ENCODE measurements around the gene CHST6. TPM values are rescaled to one million over a fixed set of nuclear protein-coding genes. Genes with fewer than 3 reads are reported as not detected.
"Not testable (repeated sequence)": the region's sequence is repeated elsewhere in the genome, so short reads cannot be mapped to it uniquely, and the experiment has no call there.

CHST6 gene
- 5.4 TPM for total RNA-seq
- polyA plus RNA-seq (ENCODE audit: insufficient read depth in 1 of 8, insufficient read length in 8 of 8, low replicate concordance in 1 of 8) = 1 to 10 TPM; 1.6 to 6.9 (median 2.7) TPM
- long read RNA-seq, donor 1 = 0 reads
- long read RNA-seq, donor 2, full-length matches to known transcripts = 1 of 1 reads
- long read RNA-seq, donor 2, partial matches to known transcripts = 0 of 1 reads
- long read RNA-seq, donor 2, other reads (novel, unspliced or antisense) = 0 of 1 reads
- long read RNA-seq, donor 3 = 0 reads
- long read RNA-seq, donor 4 = 0 reads
- long read RNA-seq, donor 5, full-length matches to known transcripts = 3 of 3 reads
- long read RNA-seq, donor 5, partial matches to known transcripts = 0 of 3 reads
- long read RNA-seq, donor 5, other reads (novel, unspliced or antisense) = 0 of 3 reads
- long read RNA-seq, donor 6 = 0 reads
- long read RNA-seq, donor 7 = 0 reads
- long read RNA-seq, donor 8 = 0 reads
- long read RNA-seq, donor 9 = 0 reads
- long read RNA-seq, donor 10 = 0 reads
- long read RNA-seq, donor 11, partial matches to known transcripts = 0 of 1 reads
- long read RNA-seq, donor 11, other reads (novel, unspliced or antisense) = 0 of 1 reads

DNA sequence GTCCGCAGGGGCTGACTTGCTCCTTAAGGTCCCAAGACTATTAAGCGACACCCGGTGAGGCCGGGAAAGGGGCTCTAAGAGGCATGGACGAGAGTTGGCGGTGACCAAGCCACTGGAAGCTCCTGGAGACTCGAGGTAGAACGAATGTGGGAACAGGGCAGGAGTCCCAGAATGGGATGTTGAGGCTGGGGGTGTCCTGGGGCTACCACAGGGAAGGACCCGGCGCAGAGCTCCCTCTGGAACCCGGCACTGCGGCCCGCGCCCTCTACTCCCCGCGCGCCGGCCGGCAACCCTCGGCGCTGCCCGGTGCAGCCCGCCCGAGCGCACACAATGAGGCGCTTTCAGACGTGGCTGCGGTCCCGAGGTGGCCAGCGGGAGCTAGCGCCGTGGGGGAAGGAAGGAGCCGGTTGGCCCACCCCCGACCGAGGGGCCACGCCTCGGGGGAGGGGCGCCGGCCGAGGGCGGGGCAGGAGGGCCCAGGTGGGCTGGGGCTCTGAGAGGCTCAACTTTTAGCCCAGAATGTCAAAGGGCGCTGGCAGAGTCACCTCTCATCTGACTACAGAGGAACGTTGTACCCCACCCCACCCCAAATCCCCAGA is at the start of gene CHST6:
TSS of gene CHST6 (minus strand) at position 366 of the 599 bp plus-strand sequence. CDS start 15,613 bp downstream, outside the sequence.
- DNase-seq = peak; percentile 75
- Histone ChIP-seq H3K36me3 (ENCODE audit: control insufficient read depth, insufficient read depth, low read length) (no peaks in the 10 kb centered on the region), H3K27ac (ENCODE audit: low read length) (no peak within 1 kb of the TSS), H3K27me3 (ENCODE audit: control insufficient read depth, insufficient read depth, low read length) (peaks cover 9% of the 10 kb centered on the region), H3K9me3 (replicated peaks; ENCODE audit: control insufficient read depth, low read depth, low read length) (no peaks in the 10 kb centered on the region), H3K4me1 (ENCODE audit: control insufficient read depth, insufficient read depth, low read length) (peaks cover 13% of the 10 kb centered on the region), H3K4me3 (ENCODE audit: low read length) (peak within 1 kb of the TSS; percentile 48)
- 1% methylated on average over 38 of the region's 43 CpGs for WGBS (ENCODE audit: insufficient coverage)

GRCh38 chr16:75542462-75542861 is 47.2 kb upstream of the CHST6 start:
- H3K4me1 ChIP-seq (ENCODE audit: control insufficient read depth, insufficient read depth, low read length); H3K27ac ChIP-seq (ENCODE audit: low read length); H3K9me3 ChIP-seq (replicated peaks; ENCODE audit: control insufficient read depth, low read depth, low read length); DNase-seq; H3K27me3 ChIP-seq (ENCODE audit: control insufficient read depth, insufficient read depth, low read length); H3K36me3 ChIP-seq (ENCODE audit: control insufficient read depth, insufficient read depth, low read length); H3K4me3 ChIP-seq (ENCODE audit: low read length): not testable (repeated sequence)
- WGBS (ENCODE audit: insufficient coverage) = 100% methylated on average over 2 of the region's 8 CpGs

- Histone ChIP-seq H3K4me1 (ENCODE audit: control insufficient read depth, insufficient read depth, low read length) (peaks cover 4% of the 10 kb centered on the region), H3K27ac (ENCODE audit: low read length) (no peak overlapping the region), H3K36me3 (ENCODE audit: control insufficient read depth, insufficient read depth, low read length) (peaks cover 3% of the 10 kb centered on the region), H3K4me3 (ENCODE audit: low read length) (no peak overlapping the region), H3K27me3 (ENCODE audit: control insufficient read depth, insufficient read depth, low read length) (no peaks in the 10 kb centered on the region), H3K9me3 (replicated peaks; ENCODE audit: control insufficient read depth, low read depth, low read length) (no peaks in the 10 kb centered on the region)
- WGBS (ENCODE audit: insufficient coverage) = 100% methylated on average over 3 of the region's 5 CpGs
- no peak for DNase-seq
These were observed 46.0 kb upstream of the CHST6 start for GRCh38 chr16:75541236-75541635.

- H3K27me3 ChIP-seq (ENCODE audit: control insufficient read depth, insufficient read depth, low read length); DNase-seq; H3K4me3 ChIP-seq (ENCODE audit: low read length); H3K4me1 ChIP-seq (ENCODE audit: control insufficient read depth, insufficient read depth, low read length); H3K36me3 ChIP-seq (ENCODE audit: control insufficient read depth, insufficient read depth, low read length); H3K9me3 ChIP-seq (replicated peaks; ENCODE audit: control insufficient read depth, low read depth, low read length): not testable (repeated sequence)
- peak overlapping the region; percentile 67 for H3K27ac ChIP-seq (ENCODE audit: low read length)
- 100% methylated on average over 1 of the region's 10 CpGs for WGBS (ENCODE audit: insufficient coverage)
These were observed 43.8 kb upstream of the CHST6 start for GRCh38 chr16:75538882-75539565.

DNA sequence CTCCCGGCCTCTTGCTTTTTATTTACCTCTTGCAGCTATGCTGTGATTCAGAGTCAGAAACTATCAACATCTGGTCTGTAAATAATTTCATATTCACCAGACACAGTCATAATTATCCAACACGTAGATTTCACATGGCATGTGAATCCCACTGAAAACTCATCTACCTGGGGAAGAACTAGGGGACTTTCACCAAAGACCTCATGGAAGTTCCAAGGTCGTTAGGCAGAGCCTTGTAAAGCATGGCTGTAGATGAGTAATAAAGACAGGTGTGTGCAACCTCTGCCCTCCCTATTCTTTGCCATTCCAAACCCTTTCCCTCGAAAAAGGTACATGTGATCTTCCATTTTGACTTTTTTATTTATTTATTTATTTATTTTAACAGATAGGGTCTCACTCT is 42.5 kb upstream of the CHST6 start:
- no peak for DNase-seq
- Histone ChIP-seq H3K27ac (ENCODE audit: low read length) (no peak overlapping the region), H3K4me3 (ENCODE audit: low read length) (no peak overlapping the region), H3K9me3 (replicated peaks; ENCODE audit: control insufficient read depth, low read depth, low read length) (no peaks in the 10 kb centered on the region), H3K36me3 (ENCODE audit: control insufficient read depth, insufficient read depth, low read length) (peaks cover 3% of the 10 kb centered on the region), H3K4me1 (ENCODE audit: control insufficient read depth, insufficient read depth, low read length) (peaks cover 4% of the 10 kb centered on the region), H3K27me3 (ENCODE audit: control insufficient read depth, insufficient read depth, low read length) (no peaks in the 10 kb centered on the region)
- 100% methylated on average over 1 of the region's 4 CpGs for WGBS (ENCODE audit: insufficient coverage)

- no peak within 1 kb of the TSS for H3K27ac ChIP-seq (ENCODE audit: low read length)
- no peaks in the 10 kb centered on the region for H3K9me3 ChIP-seq (replicated peaks; ENCODE audit: control insufficient read depth, low read depth, low read length)
- no peaks in the 10 kb centered on the region for H3K27me3 ChIP-seq (ENCODE audit: control insufficient read depth, insufficient read depth, low read length)
- H3K36me3 ChIP-seq (ENCODE audit: control insufficient read depth, insufficient read depth, low read length) = no peaks in the 10 kb centered on the region
- WGBS (ENCODE audit: insufficient coverage) = 78% methylated on average over 3 of the region's 7 CpGs
- H3K4me3 ChIP-seq (ENCODE audit: low read length) = no peak within 1 kb of the TSS
- peaks cover 4% of the 10 kb centered on the region for H3K4me1 ChIP-seq (ENCODE audit: control insufficient read depth, insufficient read depth, low read length)
- DNase-seq = no peak
These were observed 40.7 kb upstream of the CHST6 start, which contains the start of gene CHST5 for GRCh38 chr16:75535901-75536300. TSS of gene CHST5 (minus strand) at chr16:75536108. CDS start at chr16:75530384, 5,724 bp downstream.

- no peaks in the 10 kb centered on the region for H3K27me3 ChIP-seq (ENCODE audit: control insufficient read depth, insufficient read depth, low read length)
- 50% methylated on average over 12 of the region's 34 CpGs for WGBS (ENCODE audit: insufficient coverage)
- no peaks in the 10 kb centered on the region for H3K9me3 ChIP-seq (replicated peaks; ENCODE audit: control insufficient read depth, low read depth, low read length)
- no peak for DNase-seq
- no peak overlapping the region for H3K4me3 ChIP-seq (ENCODE audit: low read length)
- H3K4me1 ChIP-seq (ENCODE audit: control insufficient read depth, insufficient read depth, low read length) = peaks cover 4% of the 10 kb centered on the region
- no peak overlapping the region for H3K27ac ChIP-seq (ENCODE audit: low read length)
- no peaks in the 10 kb centered on the region for H3K36me3 ChIP-seq (ENCODE audit: control insufficient read depth, insufficient read depth, low read length)
These were observed 40.1 kb upstream of the CHST6 start for GRCh38 chr16:75535211-75535843.

DNA sequence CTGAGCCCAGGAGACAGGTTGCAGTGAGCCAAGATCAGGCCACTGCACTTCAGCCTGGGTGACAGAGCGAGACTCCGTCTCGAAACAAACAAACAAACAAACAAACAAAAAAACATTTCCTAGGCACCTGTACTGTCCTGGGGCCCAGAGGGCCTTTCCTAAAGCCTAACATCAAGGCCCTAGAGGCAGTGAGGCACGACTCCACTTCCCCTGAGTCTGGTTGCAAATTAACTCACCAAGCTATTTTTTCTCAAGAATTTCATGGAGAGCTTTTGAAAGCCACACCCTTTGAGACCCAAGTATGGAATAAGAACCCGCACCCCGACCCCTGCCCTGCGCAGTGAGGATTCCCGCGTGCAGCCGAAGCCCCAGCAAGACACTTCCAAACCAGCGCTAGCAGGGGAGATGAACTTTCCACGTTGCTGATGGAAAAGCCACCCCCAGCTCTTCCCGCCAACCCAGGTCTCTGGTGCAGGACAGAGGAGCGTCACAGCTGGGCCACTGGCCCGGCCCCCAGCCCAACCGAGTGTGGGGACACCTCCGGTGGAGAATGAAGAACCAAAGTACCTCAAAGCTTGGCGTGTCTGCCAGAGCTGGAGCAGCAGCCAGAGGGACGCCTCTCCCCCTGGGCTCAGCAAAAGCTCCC is 39.4 kb upstream of the CHST6 start:
- H3K4me3 ChIP-seq (ENCODE audit: low read length) = no peak overlapping the region
- DNase-seq = peak; percentile 22
- 67% methylated on average over 15 of the region's 19 CpGs for WGBS (ENCODE audit: insufficient coverage)
- no peaks in the 10 kb centered on the region for H3K9me3 ChIP-seq (replicated peaks; ENCODE audit: control insufficient read depth, low read depth, low read length)
- no peaks in the 10 kb centered on the region for H3K36me3 ChIP-seq (ENCODE audit: control insufficient read depth, insufficient read depth, low read length)
- H3K4me1 ChIP-seq (ENCODE audit: control insufficient read depth, insufficient read depth, low read length) = peaks cover 4% of the 10 kb centered on the region
- no peaks in the 10 kb centered on the region for H3K27me3 ChIP-seq (ENCODE audit: control insufficient read depth, insufficient read depth, low read length)
- no peak overlapping the region for H3K27ac ChIP-seq (ENCODE audit: low read length)

- no peak for DNase-seq
- WGBS (ENCODE audit: insufficient coverage) = 88% methylated on average over 2 of the region's 2 CpGs
- no peaks in the 10 kb centered on the region for H3K9me3 ChIP-seq (replicated peaks; ENCODE audit: control insufficient read depth, low read depth, low read length)
- H3K4me1 ChIP-seq (ENCODE audit: control insufficient read depth, insufficient read depth, low read length) = no peaks in the 10 kb centered on the region
- H3K36me3 ChIP-seq (ENCODE audit: control insufficient read depth, insufficient read depth, low read length) = no peaks in the 10 kb centered on the region
- no peak overlapping the region for H3K27ac ChIP-seq (ENCODE audit: low read length)
- H3K4me3 ChIP-seq (ENCODE audit: low read length) = no peak overlapping the region
- no peaks in the 10 kb centered on the region for H3K27me3 ChIP-seq (ENCODE audit: control insufficient read depth, insufficient read depth, low read length)
These were observed 37.5 kb upstream of the CHST6 start for GRCh38 chr16:75532791-75533190.

All from muscle of leg (tissue), 16 donors.